Large intestine (tissue), 3 donors: Measurements from ENCODE around the gene DYTN. TPM values are rescaled to one million over a fixed set of nuclear protein-coding genes. Genes with fewer than 3 reads are reported as not detected.
A peak's percentile ranks its signal among the peaks of the same experiment; 100 is the strongest.

Source experiments
- DNase-seq, 2 donors: peaks; one replicate each; pipeline versions ENCODE4 v3.0.0 to v3.0.0-alpha.2; 2013
- H3K27ac ChIP-seq: one replicate; pipeline ENCODE4 v1.5.1; 2013; ENCODE audit warnings: low read length
- H3K27me3 ChIP-seq: 2 replicates; pipeline ENCODE4 v1.6.1; 2013; ENCODE audit warnings: low read length; ENCODE audit not compliant: control insufficient read depth, insufficient read depth
- H3K36me3 ChIP-seq: 2 replicates; pipeline ENCODE4 v1.6.1; 2013; ENCODE audit warnings: low read length; ENCODE audit not compliant: control insufficient read depth, insufficient read depth
- H3K4me1 ChIP-seq: one replicate; pipeline ENCODE4 v1.6.1; 2013; ENCODE audit warnings: low read length; ENCODE audit not compliant: control insufficient read depth, insufficient read depth
- H3K4me3 ChIP-seq: one replicate; pipeline ENCODE4 v1.5.1; 2013; ENCODE audit warnings: low read length
- H3K9me3 ChIP-seq: one replicate; pipeline ENCODE4 v1.6.1; 2013; ENCODE audit warnings: mild to moderate bottlenecking, low read depth, low read length, moderate library complexity; ENCODE audit not compliant: control insufficient read depth
- whole genome bisulfite sequencing: methylation state at CpG from one replicate; pipeline ENCODE4 v1.1.5; 2013; ENCODE audit warnings: low lambda C conversion rate; ENCODE audit not compliant: insufficient coverage; 5-methylcytosine and 5-hydroxymethylcytosine counted together
- polyA plus RNA-seq: library from polyadenylated mRNA; unstranded; fragments of 120-200 nt; gene quantifications from one replicate; pipeline ENCODE4 v1.2.1, GENCODE V29; 2013

DYTN gene
- polyA plus RNA-seq, 1 donor, result not detected

DNA sequence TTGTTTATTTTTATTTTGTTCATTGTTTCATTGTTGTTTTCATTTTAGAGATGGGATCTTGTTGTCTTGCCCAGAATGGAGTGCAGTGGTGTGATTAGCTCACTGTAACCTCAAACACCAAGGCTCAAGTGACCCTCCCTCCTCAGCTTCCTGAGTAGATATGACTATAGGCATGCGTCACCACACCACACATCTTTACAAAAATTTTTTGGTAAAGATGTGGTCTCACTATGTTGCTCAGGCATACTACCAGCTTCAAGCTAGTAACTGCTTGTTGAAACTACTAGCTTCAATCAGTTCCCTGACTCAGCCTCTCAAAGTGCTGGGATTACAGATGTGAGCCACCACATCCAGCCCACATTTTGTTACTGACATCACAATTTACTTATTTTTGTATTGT, 61.1 kb downstream of the DYTN start:
- Histone ChIP-seq H3K27me3 (no peaks in the 10 kb centered on the region), H3K27ac (no peak overlapping the region), H3K36me3 (no peaks in the 10 kb centered on the region), H3K4me3 (no peak overlapping the region), H3K9me3 (no peaks in the 10 kb centered on the region), H3K4me1 (no peaks in the 10 kb centered on the region)
- no peak for DNase-seq
- no CpG with 5 or more reads among the region's 1 CpG for whole genome bisulfite sequencing

DNA sequence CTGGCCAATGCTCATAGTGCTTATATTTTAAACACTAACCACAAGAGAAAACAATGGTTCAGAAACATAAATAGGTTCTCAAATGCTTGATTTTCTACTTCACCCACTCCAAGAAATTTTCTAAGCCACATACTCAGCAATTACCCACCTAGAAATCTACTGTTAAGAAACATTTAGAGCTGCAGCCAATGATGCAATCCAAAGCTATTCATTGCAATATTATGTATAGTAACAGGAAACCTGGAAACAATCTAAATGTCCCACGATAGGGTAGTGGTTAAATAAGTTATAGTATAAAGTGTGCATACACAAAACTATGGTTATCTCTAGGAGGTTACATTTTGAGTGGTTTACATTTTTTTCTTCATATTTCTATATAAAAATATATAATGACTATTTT, 70.2 kb downstream of the DYTN start:
- H3K9me3 ChIP-seq, result no peaks in the 10 kb centered on the region
- H3K27ac ChIP-seq, result no peak overlapping the region
- no peaks in the 10 kb centered on the region for H3K4me1 ChIP-seq
- no peak for DNase-seq
- no CpG with 5 or more reads among the region's 1 CpG for WGBS
- H3K4me3 ChIP-seq, result no peak overlapping the region
- H3K27me3 ChIP-seq, result no peaks in the 10 kb centered on the region
- H3K36me3 ChIP-seq, result no peaks in the 10 kb centered on the region

DNA sequence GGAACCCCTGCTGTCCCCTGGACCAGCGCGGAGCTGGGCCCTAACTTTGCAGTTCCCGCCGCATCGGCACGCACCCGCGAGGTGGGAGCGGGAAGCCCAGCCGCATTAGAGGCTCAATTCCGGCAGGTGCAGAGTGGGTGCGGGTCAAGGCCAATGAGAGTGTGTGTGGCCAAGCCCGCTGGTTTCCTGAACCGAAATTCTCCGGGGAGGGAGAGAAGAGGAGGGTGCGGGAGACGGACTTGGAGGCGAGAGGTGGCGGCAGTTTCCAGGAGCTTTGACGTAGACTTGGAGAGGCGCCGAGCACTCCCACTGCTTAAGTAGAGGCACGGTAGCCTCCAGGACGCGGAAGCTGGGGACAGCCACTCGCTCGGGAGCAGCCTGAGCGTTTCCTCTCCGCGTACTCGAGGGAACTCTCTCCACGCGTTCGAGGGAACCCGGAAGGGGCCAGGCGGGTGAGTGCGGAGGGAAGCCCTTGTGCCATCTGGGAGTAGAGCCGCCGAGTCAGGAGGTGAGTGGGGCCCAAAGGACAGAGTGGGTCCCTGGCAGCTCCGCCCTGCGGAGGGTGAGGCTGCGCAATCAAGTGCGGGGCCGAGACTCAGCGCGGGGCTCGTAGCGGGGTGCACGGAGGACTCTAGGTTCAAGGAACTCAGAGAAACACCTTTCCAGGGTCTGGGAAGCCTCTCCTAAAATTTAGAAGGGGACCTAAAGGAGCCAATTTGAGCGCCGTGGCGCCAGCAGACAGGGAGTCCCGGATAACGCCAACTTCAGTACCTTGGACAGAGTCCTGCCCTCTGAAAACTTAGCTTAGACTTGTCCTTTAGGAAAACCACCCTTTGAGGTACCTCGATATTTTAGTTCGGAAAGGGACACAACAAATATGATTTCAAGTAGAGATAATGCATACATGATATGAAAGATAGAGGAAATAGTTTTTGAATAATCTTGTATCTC, 75.8 kb downstream of the DYTN start, which contains the start of gene FAM237A:
TSS of gene FAM237A (plus strand) at position 413 of the 951 bp plus-strand sequence. CDS start 1,750 bp downstream, outside the sequence.
- no peaks in the 10 kb centered on the region for H3K36me3 ChIP-seq
- no peak within 1 kb of the TSS for H3K4me3 ChIP-seq
- peak; percentile 7 to 22 for DNase-seq
- H3K27me3 ChIP-seq, result peaks cover 22% of the 10 kb centered on the region
- WGBS, result no CpG with 5 or more reads among the region's 56 CpGs
- peaks cover 6% of the 10 kb centered on the region for H3K9me3 ChIP-seq
- no peaks in the 10 kb centered on the region for H3K4me1 ChIP-seq
- no peak within 1 kb of the TSS for H3K27ac ChIP-seq

DNA sequence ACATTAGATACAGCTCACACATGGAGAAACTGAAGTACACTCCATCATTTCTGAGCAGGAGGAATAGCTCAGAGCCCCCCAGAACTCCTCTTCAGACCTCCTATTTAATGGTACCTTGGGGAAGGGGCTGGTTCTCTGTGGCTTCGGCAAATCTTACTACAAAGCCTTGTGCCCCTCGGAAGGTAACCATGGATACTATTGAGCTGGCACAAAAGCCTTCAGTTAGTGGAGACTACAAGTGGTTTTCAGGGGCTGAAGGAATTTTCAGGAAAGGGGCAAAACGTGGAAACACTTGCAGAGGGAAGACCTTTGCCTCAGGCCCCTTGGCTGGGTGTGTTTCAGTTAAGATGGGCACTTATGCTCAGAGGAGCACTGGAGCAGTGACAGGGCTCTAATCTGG, 77.0 kb downstream of the DYTN start:
- no peak for DNase-seq
- WGBS, result no CpG with 5 or more reads among the region's 3 CpGs
- Histone ChIP-seq H3K27me3 (peaks cover 22% of the 10 kb centered on the region), H3K27ac (no peak overlapping the region), H3K4me3 (no peak overlapping the region), H3K9me3 (peaks cover 6% of the 10 kb centered on the region), H3K4me1 (no peaks in the 10 kb centered on the region), H3K36me3 (no peaks in the 10 kb centered on the region)

DNA sequence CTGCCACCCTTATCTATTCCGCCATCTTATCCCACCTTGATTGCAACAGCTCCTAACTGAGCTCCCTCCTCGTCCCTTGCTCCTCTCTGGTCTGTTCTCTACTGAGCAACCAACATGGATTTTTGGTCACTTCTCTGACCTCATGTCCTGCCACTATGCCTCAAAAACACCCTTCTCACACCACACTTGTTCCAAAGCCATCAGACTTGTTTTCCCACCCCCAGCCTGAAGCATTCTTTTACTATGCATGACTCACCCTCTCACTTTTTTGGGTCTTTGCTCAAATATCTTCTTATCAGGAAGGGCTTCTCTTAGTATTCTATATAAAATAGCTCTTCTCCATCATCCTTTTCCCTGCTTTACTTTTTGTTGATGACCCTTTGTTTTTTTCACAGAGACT, 78.6 kb downstream of the DYTN start:
- peaks cover 22% of the 10 kb centered on the region for H3K27me3 ChIP-seq
- no peak overlapping the region for H3K27ac ChIP-seq
- 20% methylated on average over 1 of the region's 2 CpGs for WGBS
- no peaks in the 10 kb centered on the region for H3K36me3 ChIP-seq
- no peaks in the 10 kb centered on the region for H3K4me1 ChIP-seq
- DNase-seq, result no peak
- no peak overlapping the region for H3K4me3 ChIP-seq
- peaks cover 6% of the 10 kb centered on the region for H3K9me3 ChIP-seq

DNA sequence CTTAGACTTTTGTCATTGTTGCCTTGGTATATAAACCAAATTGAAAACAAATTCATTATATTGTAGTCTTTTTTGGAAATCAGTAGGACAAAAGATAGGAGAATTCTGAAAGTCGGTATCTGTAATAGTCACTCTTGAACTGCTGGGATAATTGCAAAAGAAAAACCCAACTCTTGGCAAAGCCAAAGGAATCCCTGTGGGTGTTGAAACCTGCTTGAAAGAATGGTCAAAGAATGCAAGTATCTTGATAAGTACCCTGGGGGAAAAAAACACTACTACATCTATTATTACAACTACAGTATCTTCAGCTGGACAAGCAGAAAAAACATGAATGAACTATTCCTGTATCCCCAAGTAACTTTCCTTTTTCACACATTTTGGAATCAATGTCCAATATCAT, 83.2 kb downstream of the DYTN start:
- Histone ChIP-seq H3K4me3 (no peak overlapping the region), H3K36me3 (no peaks in the 10 kb centered on the region), H3K27me3 (no peaks in the 10 kb centered on the region), H3K9me3 (no peaks in the 10 kb centered on the region), H3K27ac (no peak overlapping the region), H3K4me1 (no peaks in the 10 kb centered on the region)
- 86% methylated on average over 1 of the region's 1 CpG for WGBS
- no peak for DNase-seq

DNA sequence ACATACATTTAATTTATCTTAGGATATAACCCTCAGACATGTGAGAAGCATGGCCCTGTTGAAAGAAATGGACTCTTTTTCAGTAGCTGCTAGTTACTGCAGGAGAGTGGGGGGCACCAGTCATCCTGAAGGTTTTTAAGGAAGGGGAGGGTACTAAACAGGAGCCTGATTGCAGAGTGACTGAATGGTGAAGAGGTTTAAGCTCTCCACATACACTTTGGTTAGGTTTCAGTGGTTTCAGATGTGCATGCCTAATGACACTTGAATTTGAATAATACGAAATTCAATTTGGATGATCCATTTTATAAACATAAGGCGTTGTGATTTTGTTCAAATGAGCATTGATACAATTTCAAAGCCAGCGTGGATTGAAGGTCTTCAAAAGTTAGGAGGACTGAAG, 86.9 kb downstream of the DYTN start:
- Histone ChIP-seq H3K4me3 (no peak overlapping the region), H3K4me1 (no peaks in the 10 kb centered on the region), H3K9me3 (no peaks in the 10 kb centered on the region), H3K27ac (no peak overlapping the region), H3K36me3 (no peaks in the 10 kb centered on the region), H3K27me3 (no peaks in the 10 kb centered on the region)
- WGBS, result 48% methylated on average over 2 of the region's 3 CpGs
- DNase-seq, result no peak

DNA sequence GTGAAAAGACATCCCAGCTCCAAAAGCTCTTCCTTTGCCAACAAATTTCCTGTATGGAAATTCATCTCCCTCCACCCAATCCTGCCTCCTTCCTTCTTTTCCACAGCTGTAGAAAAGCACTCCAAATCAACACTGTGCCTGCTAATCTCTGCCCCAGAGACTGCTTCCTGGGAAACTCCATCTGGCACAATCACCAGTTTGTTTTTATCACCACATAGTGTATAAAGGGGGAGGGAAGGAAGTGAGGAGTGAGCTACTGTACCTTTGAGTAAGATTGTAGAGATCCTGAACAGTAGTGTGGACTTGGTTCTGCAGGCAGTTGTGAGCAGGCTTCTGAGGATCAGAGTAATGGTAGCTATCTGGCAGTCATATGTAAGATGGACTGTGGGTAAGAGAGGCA, 90.6 kb downstream of the DYTN start:
- DNase-seq, result no peak
- no peak overlapping the region for H3K27ac ChIP-seq
- H3K4me1 ChIP-seq, result no peaks in the 10 kb centered on the region
- H3K36me3 ChIP-seq, result no peaks in the 10 kb centered on the region
- H3K4me3 ChIP-seq, result no peak overlapping the region
- H3K27me3 ChIP-seq, result no peaks in the 10 kb centered on the region
- no peaks in the 10 kb centered on the region for H3K9me3 ChIP-seq

DNA sequence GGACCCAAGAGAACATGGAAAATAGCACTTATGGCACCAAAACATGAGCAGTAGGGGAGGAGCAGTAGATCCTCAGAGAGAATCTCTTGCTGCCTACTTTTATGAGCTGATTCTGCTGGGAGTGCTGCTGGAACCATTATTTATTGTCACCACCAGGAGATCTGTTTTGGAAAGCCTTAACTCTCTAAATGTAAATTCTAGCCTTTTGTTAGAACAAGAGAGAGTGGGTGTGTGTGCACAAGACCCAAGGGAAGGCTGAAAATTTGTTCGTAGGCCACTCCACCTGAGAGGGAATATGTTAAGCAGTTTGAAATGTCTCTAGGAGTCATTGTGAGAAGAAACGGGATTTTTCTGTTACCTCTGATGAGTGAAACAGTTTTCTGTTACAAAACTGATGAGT, 92.1 kb downstream of the DYTN start:
- no peak for DNase-seq
- no peak overlapping the region for H3K4me3 ChIP-seq
- H3K4me1 ChIP-seq, result no peaks in the 10 kb centered on the region
- H3K27me3 ChIP-seq, result no peaks in the 10 kb centered on the region
- no peaks in the 10 kb centered on the region for H3K36me3 ChIP-seq
- no peaks in the 10 kb centered on the region for H3K9me3 ChIP-seq
- H3K27ac ChIP-seq, result no peak overlapping the region
- 84% methylated on average over 2 of the region's 2 CpGs for WGBS

DNA sequence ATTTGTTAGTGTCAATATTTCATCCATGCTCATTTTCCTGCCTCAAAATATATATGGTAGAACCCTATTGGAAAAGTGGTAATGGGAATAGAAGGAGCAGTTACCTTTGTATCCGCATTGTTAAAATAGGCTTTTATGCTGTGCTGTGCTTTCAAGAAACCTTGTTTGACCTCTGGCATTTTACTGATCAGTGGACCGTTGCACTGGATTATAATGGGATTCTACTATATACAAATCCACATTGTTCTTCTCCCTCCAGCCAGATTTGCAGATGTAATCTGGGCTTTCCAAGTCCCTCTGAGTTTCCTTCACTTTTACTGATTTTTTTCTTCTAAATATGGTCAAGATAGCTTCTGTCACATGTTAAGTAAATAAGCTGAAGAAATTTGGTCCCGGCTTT, 99.2 kb downstream of the DYTN start:
- Histone ChIP-seq H3K4me1 (no peaks in the 10 kb centered on the region), H3K27ac (no peak overlapping the region), H3K4me3 (no peak overlapping the region), H3K27me3 (no peaks in the 10 kb centered on the region), H3K36me3 (no peaks in the 10 kb centered on the region), H3K9me3 (no peaks in the 10 kb centered on the region)
- no peak for DNase-seq
- WGBS, result 100% methylated on average over 1 of the region's 3 CpGs

DNA sequence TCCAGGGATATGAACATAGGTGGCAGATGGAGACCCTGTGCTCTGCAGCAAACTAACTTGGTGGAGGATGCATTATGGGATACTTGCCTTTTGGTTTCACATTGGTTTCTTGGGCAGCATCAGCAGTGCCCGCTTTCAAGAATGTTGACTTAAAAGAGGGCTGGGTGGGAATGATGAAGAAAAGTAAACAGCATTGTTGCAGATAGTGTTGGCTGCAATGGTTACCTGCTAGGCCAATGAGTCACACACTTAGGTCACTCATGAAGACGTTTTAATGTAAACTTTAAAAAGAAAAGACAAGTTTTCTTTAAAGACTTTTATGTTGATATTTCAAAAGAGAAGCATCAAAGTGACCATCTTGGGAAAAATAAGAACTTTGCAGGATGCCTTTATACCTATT, 102.0 kb downstream of the DYTN start:
- H3K36me3 ChIP-seq, result no peaks in the 10 kb centered on the region
- no peak for DNase-seq
- H3K27me3 ChIP-seq, result no peaks in the 10 kb centered on the region
- H3K4me3 ChIP-seq, result no peak overlapping the region
- H3K9me3 ChIP-seq, result no peaks in the 10 kb centered on the region
- H3K27ac ChIP-seq, result no peak overlapping the region
- H3K4me1 ChIP-seq, result no peaks in the 10 kb centered on the region
- WGBS, result 47% methylated on average over 2 of the region's 2 CpGs
